Measurements from ENCODE around the gene FARP1.

DNA sequence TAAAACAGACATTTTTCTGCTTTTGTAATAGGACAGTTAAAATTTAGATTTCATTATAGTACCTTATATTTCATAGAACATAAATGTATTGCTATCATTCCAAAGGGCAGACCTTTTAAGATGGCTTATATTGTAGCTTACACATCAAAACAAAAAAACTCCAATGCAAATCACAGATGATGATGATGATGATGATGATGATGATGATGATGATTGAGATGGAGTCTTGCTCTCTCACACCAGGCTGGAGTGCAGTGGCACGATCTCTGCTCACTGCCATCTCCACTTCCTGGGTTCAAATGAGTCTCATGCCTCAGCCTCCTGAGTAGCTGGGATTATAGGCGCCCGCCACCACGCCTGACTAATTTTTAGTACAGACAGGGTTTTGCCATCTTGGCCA is 224.1 kb downstream of the FARP1 start:
- TF ChIP-seq GATA3 (IDR thresholded peaks at IDR 0.05; ENCODE audit: low read depth, low read length): no peak
- TF ChIP-seq GATA2 (IDR thresholded peaks at IDR 0.05; ENCODE audit: low read depth, low read length): no peak

All from SH-SY5Y (cell line).